H4 (cell line): ENCODE data around the gene RAB12. TPM values are rescaled to one million over a fixed set of nuclear protein-coding genes. Genes with fewer than 3 reads are reported as not detected.
"Not testable (repeated sequence)": the region's sequence is repeated elsewhere in the genome, so short reads cannot be mapped to it uniquely, and the experiment has no call there.

Source experiments
- DNase-seq: peaks from one replicate; pipeline ENCODE4 v3.0.0-alpha.2; 2015; ENCODE audit warnings: low spot score
- total RNA-seq: library from RNA; depleted of rRNA; stranded (reverse); fragments of >200 nt; shearing (Covaris generic); gene quantifications from 2 replicates; pipeline ENCODE4 v1.2.3, GENCODE V29; 2014

RAB12 gene
- total RNA-seq, 1 experiment from 2014 or later, result 71.5 TPM

DNA sequence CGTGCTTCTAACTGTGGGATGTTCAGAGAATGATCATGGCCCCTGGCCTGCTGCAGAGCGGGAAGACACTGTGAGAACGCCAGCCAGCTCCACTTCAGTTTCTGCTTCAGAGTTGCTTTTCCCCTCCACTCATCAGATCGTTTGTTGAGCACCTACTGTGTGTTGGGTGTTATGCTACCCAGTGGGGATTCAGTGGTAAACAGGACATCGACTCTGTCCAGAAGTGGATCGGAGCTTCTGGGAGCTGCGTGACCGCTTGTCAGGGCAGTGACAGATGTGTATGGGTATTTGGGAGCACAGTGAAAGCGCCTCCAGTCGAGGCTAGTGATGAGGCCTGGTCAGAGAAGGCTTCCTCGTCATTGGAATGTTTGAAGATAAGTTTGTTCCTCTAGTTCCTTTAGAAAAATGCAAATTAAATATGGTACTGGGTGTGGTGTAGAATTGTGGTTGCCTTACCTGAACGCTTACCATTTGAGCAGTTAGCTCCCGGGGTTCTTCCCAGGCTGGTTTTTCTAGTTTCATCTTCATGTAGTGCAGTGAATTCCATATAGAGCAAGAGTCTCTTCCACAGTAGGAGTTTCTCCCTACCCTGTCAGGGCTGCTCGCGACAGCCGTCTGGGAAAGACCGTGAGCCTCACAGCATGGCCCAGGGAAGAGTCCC lies 2.8 kb downstream of the RAB12 start:
- no peak for DNase-seq

DNA sequence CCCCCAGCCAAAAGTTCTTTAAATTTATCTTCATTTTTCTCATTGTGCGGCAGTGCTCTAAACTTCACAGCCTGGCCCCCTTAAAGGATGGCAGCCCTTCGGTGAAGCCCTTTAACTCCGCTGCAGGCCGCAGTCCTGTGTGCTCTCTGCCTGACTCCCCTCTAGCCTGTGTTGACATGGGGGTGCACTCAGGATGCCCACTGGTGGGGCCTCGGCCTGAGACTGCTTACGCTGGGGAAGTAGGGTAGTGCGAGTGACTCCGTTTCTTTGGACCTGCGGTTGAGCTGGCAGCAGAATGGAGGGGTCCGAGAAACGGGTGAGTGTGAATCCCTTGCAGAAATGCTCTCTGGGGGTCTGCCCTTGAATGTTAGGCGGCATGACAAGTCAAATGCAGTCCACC lies 5.6 kb downstream of the RAB12 start:
- DNase-seq, result no peak

- peak; percentile 95 for DNase-seq
These were observed 6.3 kb downstream of the RAB12 start for GRCh38 chr18:8615397-8616027.

DNA sequence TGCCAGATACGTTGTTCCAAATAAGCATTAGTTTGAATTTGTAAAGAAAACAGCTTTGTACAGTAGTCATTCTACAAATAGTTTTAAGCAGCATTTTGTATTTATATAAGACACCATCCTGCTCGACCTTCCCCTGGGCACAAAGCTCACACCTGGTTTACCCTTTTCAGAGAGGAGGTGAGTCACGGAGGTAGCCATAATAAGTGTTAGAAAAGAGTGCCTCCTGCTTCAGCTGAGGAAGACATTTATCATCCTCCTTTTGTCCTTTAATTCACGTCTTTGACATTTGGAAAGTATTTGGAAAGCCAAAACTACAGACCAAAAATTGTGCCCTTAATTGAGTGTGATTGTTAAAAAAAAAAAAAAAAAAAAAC lies 6.8 kb downstream of the RAB12 start:
- DNase-seq, result peak; percentile 22

DNA sequence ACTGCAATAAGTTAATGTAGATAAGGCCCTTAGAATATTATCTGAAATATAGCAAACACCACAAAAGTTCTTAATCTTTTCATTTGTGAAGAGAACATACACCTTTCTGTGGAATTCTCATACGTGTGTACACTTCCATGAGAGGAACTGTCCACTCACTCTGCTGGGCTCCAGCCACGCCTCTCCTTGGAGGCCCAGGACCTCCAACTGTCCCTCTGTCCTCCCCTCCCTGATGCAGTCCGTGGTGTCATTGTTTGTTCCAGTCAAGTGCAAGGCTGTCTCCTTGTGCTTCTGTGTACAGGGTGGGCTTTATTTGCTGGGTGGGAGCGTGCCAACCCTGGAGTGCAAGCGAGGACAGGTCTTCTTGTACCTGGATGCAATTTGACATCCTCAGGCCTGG lies 8.7 kb downstream of the RAB12 start:
- no peak for DNase-seq

DNA sequence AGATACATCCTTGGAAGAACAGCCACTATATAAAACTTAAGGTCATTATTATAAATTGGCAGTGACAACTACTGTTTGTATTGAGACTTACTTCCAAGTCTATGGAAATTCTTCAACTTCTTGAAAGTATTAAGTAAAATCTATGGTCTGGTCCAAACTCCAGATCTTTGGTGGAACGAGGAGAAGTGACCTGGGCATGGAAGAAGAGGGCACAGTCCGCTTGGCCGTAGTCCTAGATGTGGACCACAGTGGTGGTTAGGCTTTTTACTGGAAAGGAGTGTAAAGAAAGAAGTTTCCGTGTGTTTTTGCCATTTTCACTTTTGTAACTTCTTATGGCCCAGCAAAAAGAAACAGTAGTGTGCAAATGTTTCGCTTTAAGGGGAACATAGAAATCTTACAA lies 9.8 kb downstream of the RAB12 start:
- DNase-seq, result no peak

GRCh38 chr18:8619835-8620577 lies 10.8 kb downstream of the RAB12 start:
- DNase-seq, result no peak

- no peak for DNase-seq
These were observed 11.6 kb downstream of the RAB12 start for GRCh38 chr18:8620845-8621244.

- not testable (repeated sequence) for DNase-seq
These were observed 13.4 kb downstream of the RAB12 start for GRCh38 chr18:8622625-8623024.

DNA sequence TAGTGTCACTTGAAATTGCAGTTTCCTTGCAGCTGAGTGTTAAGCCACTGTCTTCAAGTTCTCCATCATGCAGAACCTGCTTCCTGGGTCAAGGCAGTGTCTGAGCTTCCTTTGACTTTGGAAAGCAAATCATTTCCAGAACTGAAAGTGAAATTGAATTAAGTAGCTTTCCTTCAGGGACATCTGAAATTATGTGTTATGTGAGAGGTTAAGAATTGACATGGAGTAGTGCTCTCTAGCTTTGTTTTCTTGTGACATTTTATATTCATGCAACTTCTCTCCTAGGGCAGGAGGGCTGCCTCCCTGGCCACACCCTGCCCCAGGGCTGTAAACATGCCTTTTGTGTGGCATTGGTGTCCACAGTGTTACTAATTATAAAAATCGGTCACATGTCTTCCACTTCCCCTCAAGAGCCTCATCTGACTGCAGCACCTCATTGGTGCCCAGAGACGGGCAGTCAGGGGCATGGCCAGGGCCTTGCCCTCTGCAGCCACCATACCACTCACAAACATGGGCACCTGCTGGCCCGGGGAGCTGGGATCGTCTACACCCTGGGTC lies 14.4 kb downstream of the RAB12 start:
- no peak for DNase-seq

DNA sequence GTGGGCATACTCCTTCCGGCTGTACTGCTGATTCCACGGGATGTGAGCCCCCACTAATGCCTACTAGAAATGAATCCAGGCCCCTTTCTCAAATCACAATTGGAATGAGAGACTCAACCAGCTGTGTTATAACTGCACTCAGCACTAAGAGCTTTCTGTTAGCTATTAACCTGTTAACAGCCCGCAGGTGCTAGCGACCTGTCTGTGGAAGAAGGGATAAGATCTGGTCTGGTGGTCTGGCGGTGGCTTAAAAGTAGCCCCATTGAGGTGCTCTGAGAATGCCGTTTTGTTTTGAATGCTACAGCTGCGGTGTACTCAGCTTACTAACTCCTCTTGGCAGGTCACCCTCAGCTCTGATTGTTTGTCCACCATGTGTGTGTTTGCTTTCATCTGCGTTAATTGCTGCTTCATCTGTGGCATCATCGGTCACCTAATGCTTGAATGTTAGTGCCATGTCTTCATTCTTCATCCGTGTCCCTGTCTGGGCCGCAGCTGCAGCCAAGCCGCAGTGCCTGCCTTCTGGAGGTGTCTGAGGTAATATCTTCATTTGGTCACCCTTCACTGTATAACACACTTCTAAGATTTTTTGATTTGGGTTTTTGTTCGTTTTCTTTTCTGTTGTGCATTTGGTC lies 16.3 kb downstream of the RAB12 start:
- DNase-seq, result no peak

DNA sequence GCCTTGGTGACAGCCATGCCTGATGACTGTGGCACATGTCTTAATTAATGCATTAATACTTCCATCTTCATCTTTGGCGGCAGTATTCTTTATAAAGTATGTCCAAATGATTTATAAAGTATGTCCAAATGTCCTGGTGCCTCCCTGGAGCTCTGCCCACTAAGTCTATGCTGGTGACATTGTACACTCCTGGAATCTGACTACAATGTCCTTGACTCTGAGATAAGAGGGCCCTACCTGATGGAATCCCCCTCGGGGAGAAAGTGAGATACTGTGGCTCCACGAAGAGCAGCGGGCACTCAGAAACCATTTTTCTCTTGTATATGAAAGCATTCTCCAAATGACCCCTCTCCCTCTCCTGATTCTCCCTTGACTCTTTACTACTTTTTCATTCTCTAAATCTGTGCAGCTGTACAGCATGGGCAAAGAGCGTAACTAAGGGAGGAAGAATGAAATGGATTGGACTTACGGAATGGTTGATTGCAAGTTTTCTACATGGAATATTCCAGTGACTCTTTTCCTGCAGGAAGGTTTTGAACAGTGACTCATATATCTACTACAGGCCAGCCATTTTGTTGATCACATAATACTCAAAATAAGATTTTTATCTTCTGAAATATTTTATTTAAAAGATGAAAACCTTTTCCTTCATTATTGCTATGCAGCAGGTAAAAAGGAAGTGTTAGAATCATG lies 17.3 kb downstream of the RAB12 start:
- no peak for DNase-seq

- no peak for DNase-seq
These were observed 17.9 kb downstream of the RAB12 start for GRCh38 chr18:8627107-8627472.

DNA sequence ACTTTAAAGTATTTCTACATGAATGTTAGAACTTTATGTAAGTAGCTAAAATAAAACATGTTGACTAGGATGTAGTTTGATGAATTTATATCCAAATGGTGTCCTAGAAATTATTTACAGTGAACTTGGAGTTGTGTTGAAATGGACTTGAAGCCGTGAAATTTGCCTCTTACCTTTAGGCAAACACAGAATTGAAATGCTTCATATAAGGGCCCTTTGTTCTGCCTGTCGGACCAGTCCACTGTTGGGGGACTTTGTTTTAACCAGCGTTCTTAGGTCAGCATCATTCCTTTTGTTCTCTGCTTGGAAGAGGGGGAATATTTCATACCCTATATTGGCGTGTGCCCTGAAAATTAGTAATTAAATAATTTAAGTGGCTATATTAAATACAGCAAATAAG lies 18.3 kb downstream of the RAB12 start:
- DNase-seq, result no peak

DNA sequence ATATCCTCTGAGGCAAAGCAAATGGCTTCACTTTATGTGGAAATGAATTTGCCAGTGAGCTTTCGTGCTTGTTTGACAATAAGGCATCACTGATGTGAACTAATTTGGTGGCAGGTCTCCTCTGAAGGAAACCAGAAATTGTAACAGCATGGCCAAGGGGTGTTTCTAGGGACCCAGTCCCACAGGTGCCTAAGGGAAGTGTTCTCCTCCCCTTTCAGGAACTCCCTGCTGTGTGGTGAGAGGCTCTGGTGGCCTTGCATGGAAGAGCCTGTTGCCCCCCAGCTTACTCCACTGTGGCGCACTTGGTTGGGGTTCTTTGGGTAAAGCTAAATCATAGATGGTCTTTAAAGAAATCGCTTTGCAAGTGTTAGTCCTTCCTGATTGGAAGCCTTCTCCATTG lies 20.4 kb downstream of the RAB12 start:
- no peak for DNase-seq

- no peak for DNase-seq
These were observed 21.3 kb downstream of the RAB12 start for GRCh38 chr18:8630546-8630945.

GRCh38 chr18:8631265-8631664 lies 22.0 kb downstream of the RAB12 start:
- DNase-seq, result no peak

- no peak for DNase-seq
These were observed 23.1 kb downstream of the RAB12 start for GRCh38 chr18:8632386-8632785.

- DNase-seq, result no peak
These were observed 25.3 kb downstream of the RAB12 start for GRCh38 chr18:8634508-8634907.

DNA sequence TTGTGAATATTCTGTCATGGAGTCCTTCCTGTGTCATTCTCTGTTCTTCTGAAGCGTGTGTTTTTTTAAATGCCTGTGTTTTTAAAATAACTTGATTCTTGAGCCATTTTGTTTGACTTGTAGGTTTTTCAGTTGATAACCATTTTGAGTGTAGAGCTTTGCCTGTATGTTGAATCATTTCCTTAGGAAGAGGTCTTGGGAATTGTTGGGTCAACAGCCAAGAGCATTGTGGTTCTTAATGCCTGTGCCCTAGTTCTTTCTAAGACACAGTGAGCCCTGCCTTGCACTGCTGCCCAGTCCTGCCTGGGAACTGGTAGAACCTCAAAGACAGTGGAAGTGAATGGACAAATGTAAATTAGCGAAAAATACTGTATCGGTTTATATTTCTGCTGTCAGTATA lies 25.9 kb downstream of the RAB12 start:
- no peak for DNase-seq

DNA sequence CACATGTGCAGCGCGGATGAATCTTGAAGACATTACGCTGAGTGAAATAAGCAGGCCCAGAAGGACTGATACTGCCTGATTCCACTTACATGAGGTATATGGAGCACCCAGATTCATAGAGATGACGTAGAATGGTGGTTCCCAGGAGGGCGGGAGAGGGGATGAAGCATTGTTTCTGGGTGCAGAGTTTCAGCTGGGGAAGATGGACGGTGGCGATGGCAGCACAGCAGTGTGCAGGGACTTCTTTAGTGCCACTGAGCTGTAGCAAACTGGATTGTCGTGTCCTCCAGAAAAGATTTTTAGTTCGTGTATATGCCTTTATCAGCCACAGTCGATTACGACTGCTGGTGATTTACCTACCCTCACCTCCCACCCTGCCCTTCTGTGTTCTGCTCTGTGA lies 30.5 kb downstream of the RAB12 start:
- DNase-seq, result no peak

DNA sequence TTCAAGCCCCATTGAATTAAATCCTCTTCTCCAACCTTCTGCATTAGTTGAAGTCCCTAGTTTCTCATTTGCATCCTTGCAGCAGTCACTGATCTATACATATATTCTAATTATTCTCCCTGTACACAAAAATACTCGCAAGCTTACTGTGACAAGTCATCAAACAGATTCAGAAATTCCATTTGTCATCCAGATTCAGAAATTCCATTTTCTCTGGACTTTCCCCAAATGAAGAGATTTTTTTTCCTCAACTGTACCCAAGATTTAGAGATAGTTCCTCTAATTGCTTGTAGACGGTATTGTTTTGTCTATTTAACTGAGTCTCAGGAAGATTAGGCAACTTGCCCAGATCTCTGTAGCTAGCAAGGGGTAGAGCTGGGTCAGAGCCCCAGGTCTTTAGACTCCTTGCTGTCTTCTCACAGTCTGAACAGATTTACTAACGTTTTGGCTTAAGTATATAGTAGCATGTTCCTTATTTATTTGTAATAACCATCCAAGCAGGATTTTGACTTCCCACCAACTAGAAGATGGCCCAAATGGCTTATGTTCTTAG lies 34.2 kb downstream of the RAB12 start:
- no peak for DNase-seq
